ENCODE measurements around the gene EXOC7. TPM values are rescaled to one million over a fixed set of nuclear protein-coding genes. Genes with fewer than 3 reads are reported as not detected.

The EXOC7 gene
- total and polyA plus RNA-seq, 12 donors = 37.9 to 97.5 (median 82.1) TPM

GRCh38 chr17:76089680-76090516 lies 13.7 kb downstream of the EXOC7 start:
- Histone ChIP-seq H3K4me1 (peaks cover 0 to 8% (median 0%) of the 10 kb centered on the region in 9 donors), H3K36me3 (peaks cover 0 to 100% (median 79%) of the 10 kb centered on the region in 9 donors), H3K9me3 (no peaks in the 10 kb centered on the region), H3K27ac (no peak overlapping the region), H3K27me3 (no peaks in the 10 kb centered on the region), H3K4me3 (no peak overlapping the region)
- TF ChIP-seq CTCF (IDR thresholded peaks at IDR 0.05) = no peak
- WGBS, 2 donors = 85 to 90% methylated on average over 32 of the region's 32 CpGs
- intact Hi-C loops (cut with DNase I) = no loop called here
- no peak for DNase-seq
- ATAC-seq = peak in 6 of 8 donors; percentile 17 to 62 (median 40)

- WGBS, 2 donors = 94 to 95% methylated on average over 25 of the region's 25 CpGs
- intact Hi-C loops (cut with DNase I) = no loop called here
Observed at GRCh38 chr17:76088868-76089576, 14.6 kb downstream of the EXOC7 start.

GRCh38 chr17:76088041-76088867 lies 15.3 kb downstream of the EXOC7 start:
- no peak for DNase-seq
- H3K27me3 ChIP-seq = no peaks in the 10 kb centered on the region
- no peak for TF ChIP-seq CTCF (IDR thresholded peaks at IDR 0.05)
- intact Hi-C loops (cut with DNase I) = no loop called here
- H3K27ac ChIP-seq = no peak overlapping the region
- H3K36me3 ChIP-seq = peaks cover 0 to 100% (median 74%) of the 10 kb centered on the region in 9 donors
- no peaks in the 10 kb centered on the region for H3K9me3 ChIP-seq
- H3K4me1 ChIP-seq = peaks cover 0 to 8% (median 0%) of the 10 kb centered on the region in 9 donors
- no peak for ATAC-seq
- H3K4me3 ChIP-seq = no peak overlapping the region
- WGBS, 2 donors = 85 to 92% methylated on average over 25 of the region's 25 CpGs

More at GRCh38 chr17:76088868-76089576, 14.6 kb downstream of the EXOC7 start:
- no peak overlapping the region for H3K4me3 ChIP-seq
- no peaks in the 10 kb centered on the region for H3K27me3 ChIP-seq
- ATAC-seq = no peak
- DNase-seq = no peak
- peaks cover 0 to 8% (median 0%) of the 10 kb centered on the region in 9 donors for H3K4me1 ChIP-seq
- H3K9me3 ChIP-seq = no peaks in the 10 kb centered on the region
- H3K36me3 ChIP-seq = peaks cover 0 to 100% (median 77%) of the 10 kb centered on the region in 9 donors
- H3K27ac ChIP-seq = no peak overlapping the region
- TF ChIP-seq CTCF (IDR thresholded peaks at IDR 0.05) = no peak

GRCh38 chr17:76087531-76087930 lies 16.1 kb downstream of the EXOC7 start:
- intact Hi-C loops (cut with DNase I) = no loop called here
- no peaks in the 10 kb centered on the region for H3K27me3 ChIP-seq
- peaks cover 0 to 100% (median 70%) of the 10 kb centered on the region in 9 donors for H3K36me3 ChIP-seq
- peaks cover 0 to 8% (median 0%) of the 10 kb centered on the region in 9 donors for H3K4me1 ChIP-seq
- TF ChIP-seq CTCF (IDR thresholded peaks at IDR 0.05) = no peak
- ATAC-seq (no peak), DNase-seq (no peak)
- WGBS, 2 donors = 91 to 97% methylated on average over 11 of the region's 11 CpGs
- no peaks in the 10 kb centered on the region for H3K9me3 ChIP-seq
- H3K4me3 ChIP-seq = no peak overlapping the region
- no peak overlapping the region for H3K27ac ChIP-seq

All from heart right ventricle (tissue), 16 donors.